ENCODE data around the gene CHN1.

Gene CHN1

GRCh38 chr2:174873471-174873870 lies 131.7 kb downstream of the CHN1 start:
- DNase-seq (ENCODE audit: low read depth, low spot score): no peak

DNA sequence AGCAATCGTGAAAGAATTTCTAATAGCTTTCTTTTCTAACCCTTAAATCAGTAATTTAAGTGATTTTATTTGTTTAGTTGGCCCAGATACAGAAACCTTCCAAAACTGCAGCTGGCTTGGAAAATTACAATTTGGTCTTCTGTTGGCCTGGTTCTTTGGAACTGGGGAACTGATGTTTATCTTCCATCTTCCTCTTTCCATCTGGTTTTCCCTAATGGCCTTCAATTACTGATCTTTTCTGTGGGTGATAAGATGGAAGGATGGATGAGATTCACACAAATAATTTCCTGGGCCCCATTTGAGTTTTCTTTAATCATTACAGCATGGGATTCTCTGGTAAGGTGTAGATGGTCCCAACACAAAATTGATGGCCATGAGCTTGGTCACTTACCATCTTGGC lies 134.4 kb downstream of the CHN1 start:
- no peak for DNase-seq (ENCODE audit: low read depth, low spot score)

DNA sequence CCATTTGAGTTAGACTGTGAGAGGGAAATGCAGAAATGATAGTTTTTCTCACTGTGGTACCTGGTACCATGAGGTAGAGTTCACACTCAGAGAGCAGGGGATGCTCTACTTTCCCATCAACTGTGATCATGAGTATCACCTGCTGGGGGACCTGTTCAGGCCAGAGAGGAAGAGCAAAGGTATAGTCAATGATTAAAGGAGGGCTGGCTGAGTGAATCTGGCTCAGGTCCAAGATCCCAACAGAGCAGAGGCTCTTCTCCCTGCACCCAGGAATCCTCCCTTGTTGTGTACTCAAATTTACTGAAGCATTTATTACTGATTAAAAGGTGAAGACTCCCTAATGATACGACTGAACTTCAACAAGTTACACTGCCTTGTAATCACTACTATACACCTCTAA lies 136.3 kb downstream of the CHN1 start:
- no peak for DNase-seq (ENCODE audit: low read depth, low spot score)

DNA sequence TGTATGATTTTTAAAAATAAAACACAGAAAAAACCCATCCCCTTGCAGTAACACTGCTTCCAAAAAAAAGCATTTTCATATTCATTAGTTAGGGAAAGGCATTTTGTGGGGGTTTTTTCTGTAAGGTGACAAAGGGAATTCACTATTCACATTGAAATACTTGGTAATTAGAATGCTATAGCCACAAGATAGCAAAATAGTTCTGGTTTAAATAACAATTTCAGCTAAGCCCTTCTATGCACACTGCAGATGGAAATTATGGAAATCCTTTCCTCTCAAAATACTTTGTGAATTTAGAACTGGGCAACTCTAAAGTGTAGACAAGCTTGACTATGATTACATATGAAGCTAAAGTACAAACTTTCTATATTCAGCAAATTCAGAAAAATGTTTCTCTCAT lies 138.8 kb downstream of the CHN1 start:
- DNase-seq (ENCODE audit: low read depth, low spot score): no peak

- no peak for DNase-seq (ENCODE audit: low read depth, low spot score)
Measured at GRCh38 chr2:174863183-174863582, 142.0 kb downstream of the CHN1 start.

- no peak for DNase-seq (ENCODE audit: low read depth, low spot score)
Measured at GRCh38 chr2:174859563-174860169, 145.5 kb downstream of the CHN1 start.

GRCh38 chr2:174858745-174859144 lies 146.4 kb downstream of the CHN1 start:
- DNase-seq (ENCODE audit: low read depth, low spot score): no peak

DNA sequence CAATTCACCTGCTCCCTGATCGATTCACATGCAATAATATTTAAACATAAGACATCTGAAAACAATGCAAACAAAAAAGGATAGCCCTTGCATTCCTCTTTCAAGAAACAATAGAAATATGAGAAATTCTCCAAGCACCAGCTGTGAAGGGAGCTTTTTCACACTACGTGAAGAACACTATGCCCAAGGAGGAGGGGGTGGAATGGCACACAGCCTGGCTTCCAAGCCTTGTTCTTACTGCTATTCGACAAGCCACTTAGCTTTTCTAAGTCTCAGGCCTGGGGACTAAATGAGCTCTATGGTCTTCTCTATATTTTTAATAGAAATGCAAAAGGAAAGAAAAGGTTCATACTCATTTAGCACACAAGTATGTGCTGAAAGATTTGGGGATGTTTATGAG lies 148.7 kb downstream of the CHN1 start:
- no peak for DNase-seq (ENCODE audit: low read depth, low spot score)

GRCh38 chr2:174846941-174847938 lies 157.9 kb downstream of the CHN1 start:
- no peak for DNase-seq (ENCODE audit: low read depth, low spot score)

GRCh38 chr2:174846218-174846617 lies 159.0 kb downstream of the CHN1 start:
- no peak for DNase-seq (ENCODE audit: low read depth, low spot score)

GRCh38 chr2:174844295-174844708 lies 160.9 kb downstream of the CHN1 start:
- no peak for DNase-seq (ENCODE audit: low read depth, low spot score)

DNA sequence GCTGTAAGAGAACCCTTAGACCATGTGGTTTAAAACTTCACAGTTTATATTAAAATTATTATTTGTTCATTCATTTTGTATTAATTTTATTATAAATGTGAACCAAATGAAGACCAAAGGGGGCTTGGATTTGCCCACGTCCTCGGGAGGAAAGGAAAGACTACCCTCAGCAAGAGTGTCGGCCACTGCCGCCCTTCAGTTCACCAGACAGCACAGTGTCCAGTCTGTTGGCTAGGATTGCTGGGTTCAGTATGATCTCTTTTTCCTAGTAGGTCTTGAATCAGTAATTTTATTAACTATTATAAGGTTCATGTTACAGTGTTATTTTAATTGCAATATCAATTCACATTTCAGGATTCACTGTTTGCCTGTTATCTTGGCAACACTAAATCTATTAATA lies 162.7 kb downstream of the CHN1 start:
- DNase-seq (ENCODE audit: low read depth, low spot score): no peak

GRCh38 chr2:174841936-174842335 lies 163.2 kb downstream of the CHN1 start:
- DNase-seq (ENCODE audit: low read depth, low spot score): no peak

DNA sequence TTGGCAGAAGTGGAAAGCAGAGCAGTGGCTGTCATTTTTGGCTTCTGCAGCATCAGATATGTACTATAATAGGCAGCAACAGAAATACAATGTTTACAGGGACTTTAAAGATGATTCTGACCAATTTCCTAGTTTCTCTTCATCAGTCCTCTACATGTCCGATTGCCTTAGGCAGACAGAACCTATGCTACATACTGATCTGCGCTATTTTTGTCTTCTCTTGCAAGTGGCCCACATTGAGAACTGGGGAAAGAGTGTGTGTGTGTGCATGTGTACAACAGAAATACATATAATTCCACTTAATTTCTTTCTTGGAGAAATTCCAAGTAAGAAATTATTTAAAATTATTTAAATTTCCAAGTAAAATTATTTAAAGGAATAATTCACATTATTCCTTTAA lies 163.8 kb downstream of the CHN1 start:
- no peak for DNase-seq (ENCODE audit: low read depth, low spot score)

- DNase-seq (ENCODE audit: low read depth, low spot score): no peak
Measured at GRCh38 chr2:174840436-174840835, 164.7 kb downstream of the CHN1 start.

- no peak for DNase-seq (ENCODE audit: low read depth, low spot score)
Measured at GRCh38 chr2:174839662-174840061, 165.5 kb downstream of the CHN1 start.

- no peak for DNase-seq (ENCODE audit: low read depth, low spot score)
Measured at GRCh38 chr2:174836995-174837390, 168.2 kb downstream of the CHN1 start.

- DNase-seq (ENCODE audit: low read depth, low spot score): no peak
Measured at GRCh38 chr2:174836377-174836994, 168.7 kb downstream of the CHN1 start.

DNA sequence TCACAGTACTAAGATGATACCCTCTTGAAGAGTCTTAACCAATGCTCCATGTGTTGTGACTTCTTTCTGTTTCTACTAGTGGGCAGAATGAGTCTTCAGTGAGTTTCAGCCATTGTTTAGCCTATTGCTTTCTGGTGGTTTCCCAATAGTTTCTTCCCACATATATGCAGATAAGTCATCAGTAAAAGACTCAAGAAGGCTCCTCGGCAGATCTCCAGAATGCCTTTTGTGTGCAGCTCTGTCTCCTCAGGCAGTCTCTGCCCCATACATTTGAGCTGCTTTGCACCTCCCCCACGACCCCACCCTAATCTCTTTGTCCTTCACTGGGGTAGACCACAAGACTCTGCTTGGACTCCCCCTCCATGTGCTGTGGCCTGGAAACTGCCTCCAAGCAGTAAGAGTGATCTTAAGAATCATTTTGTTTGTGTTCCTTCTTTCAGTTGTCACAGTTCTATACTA lies 169.4 kb downstream of the CHN1 start:
- no peak for DNase-seq (ENCODE audit: low read depth, low spot score)

- no peak for DNase-seq (ENCODE audit: low read depth, low spot score)
Measured at GRCh38 chr2:174833737-174834136, 171.4 kb downstream of the CHN1 start.

GRCh38 chr2:174830561-174830960 lies 174.6 kb downstream of the CHN1 start:
- DNase-seq (ENCODE audit: low read depth, low spot score): no peak

- DNase-seq (ENCODE audit: low read depth, low spot score): no peak
Measured at GRCh38 chr2:174829550-174829949, 175.6 kb downstream of the CHN1 start.
